HG03521 (cell line): ENCODE measurements around the gene TPD52L2.

Experiments
- ATAC-seq: cut with Tn5 transposase; IDR thresholded peaks from one replicate; pipeline ENCODE4 v1.9.1; 2021; ENCODE audit warnings: mild to moderate bottlenecking, moderate library complexity; ENCODE audit not compliant: unreplicated experiment

Gene TPD52L2

GRCh38 chr20:63864978-63865640 is at the start of gene TPD52L2:
TSS of gene TPD52L2 (plus strand) at chr20:63865270. CDS start at chr20:63865366, 96 bp downstream.
- ATAC-seq: peak; percentile 73

GRCh38 chr20:63815615-63816253 is 49.3 kb upstream of the TPD52L2 start:
- no peak for ATAC-seq

- no peak for ATAC-seq
Observed at GRCh38 chr20:63819224-63819921, 45.7 kb upstream of the TPD52L2 start.

GRCh38 chr20:63821811-63822210 is 43.3 kb upstream of the TPD52L2 start:
- no peak for ATAC-seq

GRCh38 chr20:63822276-63822696 is 42.8 kb upstream of the TPD52L2 start:
- ATAC-seq: no peak

- no peak for ATAC-seq
Observed at GRCh38 chr20:63823691-63824311, 41.3 kb upstream of the TPD52L2 start.

GRCh38 chr20:63825331-63826118 is 39.5 kb upstream of the TPD52L2 start:
- ATAC-seq: no peak

GRCh38 chr20:63826753-63827152 is 38.3 kb upstream of the TPD52L2 start:
- no peak for ATAC-seq

GRCh38 chr20:63828124-63828523 is 36.9 kb upstream of the TPD52L2 start:
- ATAC-seq: no peak

- ATAC-seq: no peak
Observed at GRCh38 chr20:63828545-63828944, 36.5 kb upstream of the TPD52L2 start.

GRCh38 chr20:63828951-63829350 is 36.1 kb upstream of the TPD52L2 start:
- no peak for ATAC-seq

GRCh38 chr20:63829603-63829944 is 35.5 kb upstream of the TPD52L2 start:
- no peak for ATAC-seq

- ATAC-seq: peak; percentile 9
Observed at GRCh38 chr20:63829945-63830835, 34.9 kb upstream of the TPD52L2 start.

GRCh38 chr20:63830841-63831588 is 34.1 kb upstream of the TPD52L2 start, which contains the start of gene ZBTB46:
TSS of gene ZBTB46 (minus strand) at chr20:63831264. CDS start at chr20:63790757, 40,507 bp downstream.
- ATAC-seq: peak; percentile 62

- ATAC-seq: no peak
Observed at GRCh38 chr20:63831646-63831992, 33.5 kb upstream of the TPD52L2 start.

GRCh38 chr20:63831993-63832686 is 32.9 kb upstream of the TPD52L2 start:
- no peak for ATAC-seq

- no peak for ATAC-seq
Observed at GRCh38 chr20:63833776-63834490, 31.1 kb upstream of the TPD52L2 start.

GRCh38 chr20:63834491-63834880 is 30.6 kb upstream of the TPD52L2 start:
- ATAC-seq: no peak
